Lower leg skin (tissue), 4 donors: Measurements from ENCODE around the gene INSL3. TPM values are rescaled to one million over a fixed set of nuclear protein-coding genes. Genes with fewer than 3 reads are reported as not detected.

Experiments
- DNase-seq, 2 donors: peaks; one replicate each; pipeline ENCODE4 v3.0.0-alpha.2; 2019; ENCODE audit warnings: low spot score in 2 of 2
- H3K4me3 ChIP-seq: fragments of 200-600 bp; sonication (generic); 2 replicates; pipeline ENCODE4 v1.5.1; 2017; ENCODE audit warnings: mild to moderate bottlenecking, low read depth; ENCODE audit not compliant: poor library complexity, severe bottlenecking
- POLR2A ChIP-seq, 2 donors: fragments of 450-650 bp; IDR thresholded peaks; one replicate each; pipeline ENCODE4 v1.6.1; 2016 to 2017; ENCODE audit warnings: antibody characterized with exemption in 2 of 2, mild to moderate bottlenecking in 1 of 2, moderate library complexity in 1 of 2
- WGBS, 2 donors: methylation state at CpG; one replicate each; pipeline ENCODE4 v1.1.5; 2018; 5-methylcytosine and 5-hydroxymethylcytosine counted together
- intact Hi-C: fragments of 100-400 bp; cut with DNase I; formaldehyde crosslinking; loops from one replicate; pipeline ENCODE4 v1.15.0; 2023; ENCODE audit warnings: low total_unique reads
- total RNA-seq, 4 donors: library from RNA; depleted of rRNA; stranded (reverse); fragments of >200 nt; gene quantifications; one replicate each; pipeline ENCODE4 v1.1.0, GENCODE V29; 2016
- TF ChIP-seq, protein P1 (sequence below), 3 donors: fragments of 450-650 bp; IDR thresholded peaks; one replicate each; pipeline ENCODE4 v1.5.1; 2016; ENCODE audit warnings: antibody characterized with exemption in 3 of 3, mild to moderate bottlenecking in 3 of 3, moderate library complexity in 2 of 3

INSL3 gene
- total RNA-seq, 4 donors from 2014 or later, result not detected

DNA sequence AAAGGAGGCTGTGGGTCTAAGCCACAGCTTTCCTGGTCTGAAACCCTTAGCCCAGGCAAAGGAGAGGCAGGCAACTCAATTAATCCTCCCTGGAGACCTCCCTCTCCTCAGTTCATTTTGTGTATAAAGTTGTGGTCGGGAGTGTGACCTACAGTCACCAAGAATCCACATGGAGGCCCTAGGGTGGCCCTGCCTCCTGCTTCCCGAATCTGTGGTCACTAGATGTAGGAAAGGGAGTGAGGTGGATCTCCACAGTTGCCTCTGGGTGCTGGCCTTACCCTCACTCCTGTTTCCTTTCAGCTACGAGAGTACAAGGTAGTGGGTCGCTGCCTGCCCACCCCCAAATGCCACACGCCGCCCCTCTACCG is 39.7 kb upstream of the INSL3 start:
- TF ChIP-seq POLR2A (IDR thresholded peaks at IDR 0.05), result no peak
- TF ChIP-seq, protein P1, sequence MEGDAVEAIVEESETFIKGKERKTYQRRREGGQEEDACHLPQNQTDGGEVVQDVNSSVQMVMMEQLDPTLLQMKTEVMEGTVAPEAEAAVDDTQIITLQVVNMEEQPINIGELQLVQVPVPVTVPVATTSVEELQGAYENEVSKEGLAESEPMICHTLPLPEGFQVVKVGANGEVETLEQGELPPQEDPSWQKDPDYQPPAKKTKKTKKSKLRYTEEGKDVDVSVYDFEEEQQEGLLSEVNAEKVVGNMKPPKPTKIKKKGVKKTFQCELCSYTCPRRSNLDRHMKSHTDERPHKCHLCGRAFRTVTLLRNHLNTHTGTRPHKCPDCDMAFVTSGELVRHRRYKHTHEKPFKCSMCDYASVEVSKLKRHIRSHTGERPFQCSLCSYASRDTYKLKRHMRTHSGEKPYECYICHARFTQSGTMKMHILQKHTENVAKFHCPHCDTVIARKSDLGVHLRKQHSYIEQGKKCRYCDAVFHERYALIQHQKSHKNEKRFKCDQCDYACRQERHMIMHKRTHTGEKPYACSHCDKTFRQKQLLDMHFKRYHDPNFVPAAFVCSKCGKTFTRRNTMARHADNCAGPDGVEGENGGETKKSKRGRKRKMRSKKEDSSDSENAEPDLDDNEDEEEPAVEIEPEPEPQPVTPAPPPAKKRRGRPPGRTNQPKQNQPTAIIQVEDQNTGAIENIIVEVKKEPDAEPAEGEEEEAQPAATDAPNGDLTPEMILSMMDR (IDR thresholded peaks at IDR 0.05), result no peak
- 31 to 35% methylated on average over 7 of the region's 7 CpGs for WGBS, 2 donors
- intact Hi-C loops, result loop anchor here (5.0 kb wide), 1 partner anchor 71 kb away; the partner anchor contains the start of gene CCDC124
- DNase-seq, result no peak
- H3K4me3 ChIP-seq, result peak overlapping the region; percentile 90

DNA sequence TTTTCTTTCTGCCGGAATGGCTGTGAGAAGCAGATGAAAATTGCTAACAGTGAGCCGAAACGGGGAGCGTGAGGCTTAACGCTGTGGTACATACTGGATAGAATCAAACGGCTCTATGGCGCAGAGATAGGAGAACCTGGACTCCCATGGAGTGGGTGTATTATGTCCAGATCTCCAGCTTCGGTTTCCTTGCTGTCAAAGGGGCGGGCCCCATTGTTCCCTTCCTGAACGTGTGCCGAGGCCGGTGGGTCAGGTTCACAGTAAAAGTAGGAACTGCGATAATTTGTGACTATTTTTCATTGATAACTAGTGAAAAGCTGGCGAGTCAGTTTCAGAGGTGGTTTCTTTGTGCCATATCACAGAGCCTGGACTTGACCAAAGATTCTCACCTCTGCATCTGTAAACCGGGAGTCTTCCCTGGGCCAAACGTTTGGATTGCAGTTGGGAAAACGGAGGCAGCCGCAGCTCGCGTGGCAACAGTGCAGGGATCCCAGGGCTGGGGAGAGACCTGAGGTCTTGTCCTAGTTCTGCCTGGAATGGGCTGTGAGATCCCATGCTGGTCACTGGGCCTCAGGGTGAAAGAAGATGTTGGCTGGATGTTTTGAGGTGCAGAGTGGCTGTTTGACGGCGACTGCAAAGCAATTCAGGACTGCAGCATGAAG is 39.1 kb upstream of the INSL3 start:
- no peak for DNase-seq
- 0 to 2% methylated on average over 22 of the region's 22 CpGs for WGBS, 2 donors
- intact Hi-C loops, result loop anchor here (5.0 kb wide), 1 partner anchor 72 kb away; the partner anchor contains the start of gene CCDC124
- no peak for TF ChIP-seq POLR2A (IDR thresholded peaks at IDR 0.05)
- H3K4me3 ChIP-seq, result peak overlapping the region; percentile 90

DNA sequence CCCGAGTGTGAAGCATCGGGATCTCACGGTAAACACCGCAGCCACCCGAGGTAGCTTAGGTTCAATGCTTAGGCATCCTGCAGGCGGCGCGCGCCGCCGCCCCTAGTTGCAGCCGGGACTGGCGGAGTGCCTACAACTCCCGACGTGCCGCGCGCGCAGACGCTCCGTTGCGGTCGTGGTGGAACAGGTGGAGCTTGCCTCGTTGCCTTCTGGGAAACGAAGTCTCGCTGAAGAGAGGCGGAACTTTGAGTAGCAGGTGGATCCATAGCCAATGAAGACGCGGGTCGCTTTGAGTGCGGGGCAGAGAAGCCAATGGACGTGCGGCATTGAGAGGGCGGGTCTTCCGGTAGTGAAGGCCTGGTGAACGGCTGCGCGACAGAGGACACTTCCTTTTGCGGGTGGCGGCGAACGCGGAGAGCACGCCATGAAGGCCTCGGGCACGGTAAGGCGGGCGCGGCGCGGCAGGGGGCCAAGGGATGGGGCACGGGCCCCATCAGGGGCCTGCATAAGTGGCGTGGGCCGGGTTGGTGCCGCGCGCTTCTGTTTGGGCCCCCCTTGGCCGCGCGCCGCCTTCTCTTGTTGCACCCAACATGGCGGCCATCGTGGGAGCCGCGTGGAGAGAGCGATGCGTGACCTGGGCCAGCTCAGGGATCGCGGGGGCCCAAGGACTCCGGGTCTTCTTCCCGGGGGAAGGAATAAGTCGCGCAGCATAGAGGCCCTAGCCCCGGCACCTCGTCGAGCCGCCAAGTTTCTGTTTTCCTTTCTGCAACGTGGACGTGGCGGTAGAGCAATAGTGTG is 38.4 kb upstream of the INSL3 start, which contains the start of gene RPL18A:
Gene RPL18A (plus strand): TSS at position 378 of the 798 bp plus-strand sequence. CDS start 47 bp downstream, at position 425.
- 0% methylated on average over 53 to 80 of the region's 80 CpGs for WGBS, 2 donors
- peak; percentile 99 to 100 for DNase-seq
- TF ChIP-seq, protein P1 (IDR thresholded peaks at IDR 0.05), result peak in 1 of 3 donors; percentile 41
- peak in 1 of 2 donors; percentile 43 for TF ChIP-seq POLR2A (IDR thresholded peaks at IDR 0.05)
- H3K4me3 ChIP-seq, result peak within 1 kb of the TSS; percentile 90
- intact Hi-C loops, result loop anchor here (5.0 to 10.0 kb wide), 2 partner anchors 73 to 155 kb away; partner anchors contain the start of gene CCDC124

DNA sequence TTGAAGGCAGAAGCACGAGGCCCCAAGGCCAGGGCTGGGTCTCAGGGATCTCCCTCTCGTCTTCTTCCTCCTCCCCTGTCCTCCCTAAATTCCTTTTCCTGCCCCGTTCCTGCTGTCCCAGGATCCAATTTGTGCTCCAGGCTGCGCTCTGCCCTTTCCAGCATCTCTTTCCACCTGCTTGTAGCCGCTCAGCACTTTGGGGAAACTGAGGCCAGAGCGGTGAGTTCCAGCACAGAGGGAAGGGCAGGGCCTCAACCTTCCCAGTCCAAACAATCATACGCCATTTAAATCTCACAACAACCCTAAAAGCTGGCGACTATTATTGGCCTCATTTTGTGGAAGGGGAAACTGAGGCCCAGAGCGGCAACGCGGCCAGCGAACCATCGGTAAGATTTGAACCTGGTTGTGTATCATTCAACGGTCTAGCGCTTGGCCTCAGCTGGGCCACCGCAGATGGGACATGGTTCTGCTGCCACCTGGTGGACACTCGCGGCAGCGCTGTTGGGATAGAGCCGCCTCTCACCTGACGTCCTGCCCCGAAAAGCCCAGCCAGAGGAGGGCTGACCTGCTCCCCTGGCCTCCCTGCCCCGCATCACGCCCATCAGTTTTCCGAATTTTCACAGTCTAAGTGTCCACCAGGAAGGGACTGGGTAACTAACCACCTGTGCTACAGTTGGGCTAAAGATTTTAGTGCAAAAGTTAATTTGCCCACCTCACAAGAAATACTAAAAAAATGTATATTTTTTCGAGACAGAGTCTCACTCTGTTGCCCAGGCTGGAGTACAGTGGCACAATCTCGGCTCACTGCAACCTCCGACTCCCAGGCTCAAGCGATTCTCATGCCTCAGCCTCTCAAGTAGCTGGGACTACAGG is 34.2 kb upstream of the INSL3 start:
- 11 to 17% methylated on average over 24 to 29 of the region's 29 CpGs for WGBS, 2 donors
- TF ChIP-seq, protein P1 (IDR thresholded peaks at IDR 0.05), result peak in 1 of 3 donors; percentile 93
- TF ChIP-seq POLR2A (IDR thresholded peaks at IDR 0.05), result no peak
- intact Hi-C loops, result loop anchor here (10.0 kb wide), 1 partner anchor 151 kb away; no protein-coding TSS in a partner anchor
- no peak overlapping the region for H3K4me3 ChIP-seq
- peak; percentile 77 to 97 for DNase-seq

DNA sequence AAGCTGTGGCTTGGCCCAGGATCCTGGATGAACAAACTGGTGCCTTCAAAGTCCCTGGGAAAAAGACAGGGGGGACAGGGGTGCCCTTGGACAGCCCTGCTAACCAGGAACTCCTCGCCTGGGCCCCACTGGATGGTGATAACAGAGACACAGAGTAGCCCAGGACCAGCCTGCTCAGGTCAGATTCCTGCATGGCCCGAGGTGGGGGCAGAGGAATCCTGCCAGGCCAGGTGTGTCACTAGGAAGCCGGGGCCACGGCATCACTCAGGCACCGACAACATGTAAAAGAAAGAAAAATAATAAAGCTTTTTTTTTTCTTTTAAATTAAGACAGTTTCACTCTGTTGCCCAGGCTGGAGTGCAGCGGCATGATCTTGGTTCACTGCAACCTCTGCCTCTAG is 32.7 kb upstream of the INSL3 start:
- no peak for DNase-seq
- intact Hi-C loops, result loop anchor here (10.0 kb wide), 1 partner anchor 149 kb away; no protein-coding TSS in a partner anchor
- WGBS, 2 donors, result 77 to 84% methylated on average over 6 of the region's 6 CpGs
- TF ChIP-seq, protein P1 (IDR thresholded peaks at IDR 0.05), result no peak
- no peak for TF ChIP-seq POLR2A (IDR thresholded peaks at IDR 0.05)
- no peak overlapping the region for H3K4me3 ChIP-seq
